ENCODE measurements around the gene NSD2.
"Not testable (repeated sequence)": the region's sequence is repeated elsewhere in the genome, so short reads cannot be mapped to it uniquely, and the experiment has no call there.

Gene NSD2

GRCh38 chr4:1842339-1842895 lies 28.8 kb upstream of the NSD2 start:
- no peak for DNase-seq

DNA sequence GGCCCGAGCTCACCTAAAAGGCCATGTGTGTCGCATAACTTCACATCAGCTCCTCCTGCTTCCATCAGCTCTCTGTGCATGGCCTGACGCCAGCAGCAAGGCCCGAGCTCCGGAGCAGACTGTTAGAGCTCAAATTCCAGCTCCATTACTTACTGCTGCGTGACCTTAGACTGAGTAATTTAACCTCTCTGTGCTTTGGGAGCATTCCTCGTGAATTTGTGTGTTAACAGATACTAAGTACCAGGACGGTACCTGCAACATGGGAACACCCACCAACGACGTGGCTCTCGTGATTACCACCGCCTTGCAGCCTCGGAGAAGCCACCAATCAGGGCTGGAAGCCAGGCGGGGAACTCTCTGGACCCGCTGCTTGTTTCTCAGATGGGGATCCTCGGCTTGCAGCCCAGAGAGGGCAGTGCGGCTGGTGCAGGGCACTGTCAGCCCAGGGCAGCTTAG lies 28.2 kb upstream of the NSD2 start:
- peak; percentile 83 for DNase-seq

- peak; percentile 27 for DNase-seq
Observed at GRCh38 chr4:1843852-1844251, 27.3 kb upstream of the NSD2 start.

GRCh38 chr4:1844618-1845017 lies 26.6 kb upstream of the NSD2 start:
- not testable (repeated sequence) for DNase-seq

DNA sequence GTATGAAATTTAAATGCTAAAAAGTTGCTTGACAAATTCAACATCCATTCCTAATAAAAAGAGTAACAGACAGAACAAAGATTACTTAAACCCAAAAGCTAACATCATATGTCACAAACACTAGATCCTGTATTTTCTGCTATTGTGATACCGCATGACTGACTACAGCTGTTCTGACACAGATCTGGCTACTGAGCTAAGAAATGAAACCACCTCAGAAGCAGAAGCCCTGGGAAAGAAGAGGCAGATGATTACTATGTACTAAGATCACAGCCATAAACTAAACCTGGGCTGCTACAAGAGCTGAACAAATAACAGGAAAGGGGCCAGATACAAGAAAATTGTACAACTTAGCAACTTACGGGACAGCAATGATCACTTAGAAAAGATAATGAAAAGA lies 24.6 kb upstream of the NSD2 start:
- no peak for DNase-seq

DNA sequence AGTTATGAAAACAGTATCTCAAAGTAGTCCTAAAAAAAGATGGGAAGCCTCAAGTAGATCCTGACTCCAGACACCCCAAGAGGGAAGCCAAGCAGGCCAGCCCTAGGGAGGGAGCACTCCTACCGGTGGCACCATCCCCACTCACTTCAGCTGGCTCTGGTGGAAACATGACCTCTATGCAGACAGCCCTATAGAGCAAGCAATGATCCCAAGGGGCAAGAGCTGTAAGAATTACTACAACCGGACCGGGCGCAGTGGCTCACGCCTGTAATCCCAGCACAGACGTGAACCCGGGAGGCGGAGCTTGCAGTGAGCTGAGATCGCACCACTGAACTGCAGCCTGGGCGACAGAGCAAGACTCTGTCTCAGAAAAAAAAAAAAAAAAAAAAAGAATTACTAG lies 20.9 kb upstream of the NSD2 start:
- DNase-seq, result no peak

GRCh38 chr4:1851160-1851559 lies 20.0 kb upstream of the NSD2 start:
- DNase-seq, result no peak

- no peak for DNase-seq
Observed at GRCh38 chr4:1851575-1852410, 19.4 kb upstream of the NSD2 start.

DNA sequence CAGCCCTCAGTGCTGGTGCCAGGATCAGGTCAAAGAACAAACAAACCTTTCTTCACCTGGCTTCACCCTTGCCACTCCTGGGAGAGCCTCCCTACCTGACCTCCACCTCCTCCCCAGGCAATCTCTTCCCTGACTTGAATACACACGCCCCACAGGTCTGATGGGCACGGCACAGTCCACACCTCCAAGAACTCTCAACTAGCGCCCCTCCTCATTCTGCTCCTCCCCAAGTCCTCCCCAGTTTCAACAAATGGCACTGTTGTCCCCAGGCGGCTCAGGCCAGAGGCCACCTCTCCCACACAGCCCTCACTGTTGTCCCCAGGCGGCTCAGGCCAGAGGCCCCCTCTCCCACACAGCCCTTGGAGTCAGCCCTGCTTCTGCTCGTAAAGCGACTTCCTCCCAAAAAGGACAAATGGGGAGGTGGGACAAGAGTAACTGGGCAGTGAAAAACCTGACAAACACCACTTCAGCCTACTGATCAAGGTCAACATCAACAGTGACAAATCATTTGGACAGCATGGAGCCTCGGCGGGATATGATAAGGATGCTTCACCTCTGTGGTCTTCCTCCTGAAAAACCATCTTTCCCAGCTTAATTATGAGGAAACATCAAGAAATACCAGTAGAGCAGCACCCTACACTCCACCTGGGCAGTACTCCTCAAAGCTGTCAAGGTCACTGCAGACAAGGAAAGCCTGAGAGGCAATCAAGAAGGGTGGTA lies 18.1 kb upstream of the NSD2 start:
- DNase-seq, result no peak

DNA sequence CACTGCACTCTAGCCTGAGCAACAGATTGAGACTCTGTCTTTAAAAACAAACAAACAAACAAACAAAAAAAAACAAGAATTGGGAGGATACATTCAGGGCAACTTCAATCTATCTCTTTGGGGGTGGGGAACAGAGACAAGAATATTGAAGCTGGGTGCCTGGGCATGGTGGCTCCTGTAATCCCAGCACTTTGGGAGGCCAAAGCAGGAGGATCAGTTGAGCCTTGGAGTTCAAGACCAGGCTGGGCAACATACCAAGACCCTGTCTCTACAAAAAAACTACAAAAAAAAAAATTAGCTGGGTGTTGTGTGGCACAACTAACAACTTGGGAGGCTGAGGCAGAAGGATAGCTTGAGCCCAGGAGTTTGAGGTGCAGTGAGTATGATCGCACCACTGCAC lies 16.4 kb upstream of the NSD2 start:
- no peak for DNase-seq

DNA sequence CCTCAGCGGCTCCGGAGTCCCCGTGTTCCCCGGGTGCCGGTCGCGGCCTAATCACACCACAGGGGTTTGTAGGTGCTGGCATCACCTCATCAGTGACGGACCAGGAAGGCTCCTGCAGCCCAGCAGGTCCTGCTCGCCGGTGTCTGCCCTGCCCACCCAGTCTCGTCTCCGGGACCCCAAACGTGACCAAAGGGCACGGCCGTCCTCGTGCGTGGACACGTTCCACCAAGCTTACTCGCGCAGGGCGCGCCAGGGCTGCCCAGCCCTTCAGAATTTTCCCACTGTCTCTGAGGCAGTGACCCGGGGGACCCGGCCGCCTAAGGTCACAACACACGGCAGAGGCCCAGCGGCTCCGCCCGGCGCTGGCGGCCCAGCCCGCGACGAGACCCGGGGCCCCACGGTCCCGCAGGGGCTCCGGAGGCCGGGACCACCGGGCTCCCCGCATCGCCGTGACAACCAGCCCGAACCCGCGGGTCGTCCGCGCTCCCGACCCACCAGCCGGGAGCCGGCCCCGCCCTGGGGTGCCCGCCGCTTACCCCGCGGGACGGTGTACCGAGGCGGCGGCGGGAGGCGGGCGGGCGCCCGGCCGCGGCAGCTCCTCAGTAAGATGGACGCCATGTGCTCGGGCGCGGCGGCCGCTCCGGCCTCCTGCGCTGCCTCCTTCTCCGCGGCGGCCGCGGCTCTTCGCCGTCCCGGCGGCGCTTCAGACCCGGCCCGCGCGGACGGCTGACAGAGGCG lies 15.7 kb upstream of the NSD2 start:
- DNase-seq, result no peak

- peak; percentile 96 for DNase-seq
Observed at GRCh38 chr4:1856071-1856942, 14.9 kb upstream of the NSD2 start, which contains the start of gene LETM1. Gene LETM1 (minus strand): TSS chr4:1856156. CDS start chr4:1855950, 206 bp downstream.

DNA sequence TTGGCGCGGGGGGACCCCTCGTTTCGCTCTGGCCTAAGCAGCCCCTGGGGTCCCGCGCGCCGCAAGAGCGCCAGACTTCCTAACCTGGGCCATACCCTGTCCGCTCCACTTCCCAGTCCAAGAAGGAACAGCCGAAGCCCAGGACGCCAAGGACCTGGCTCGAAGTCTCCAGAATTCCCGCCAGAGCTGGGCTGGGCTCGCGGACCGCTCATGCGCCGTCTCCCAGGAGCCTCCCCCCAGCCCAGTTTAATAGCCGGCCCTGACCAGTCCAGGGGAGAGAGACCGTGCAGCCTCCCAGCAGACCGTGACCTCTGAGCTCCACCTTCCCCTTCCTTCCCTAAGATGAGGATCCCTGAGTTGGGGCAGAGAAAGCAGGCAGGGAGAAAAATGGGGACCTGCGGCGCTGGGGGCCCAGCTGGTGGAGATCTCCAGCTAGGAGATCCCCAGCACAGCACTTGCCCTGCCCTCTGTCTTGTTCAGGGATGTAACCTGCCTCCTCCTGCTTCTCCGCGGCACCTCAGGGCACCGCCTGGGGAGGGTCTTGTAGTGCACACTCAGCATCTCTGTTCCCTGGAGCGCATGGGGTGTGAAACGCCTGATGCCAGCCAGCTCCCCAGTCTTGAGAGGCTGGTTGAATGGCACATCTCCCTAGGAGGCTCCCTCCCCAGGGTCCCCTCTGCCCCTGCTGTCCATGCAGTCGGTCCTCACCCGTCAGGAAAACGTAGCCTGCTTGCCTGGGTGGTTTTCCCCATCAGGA lies 14.1 kb upstream of the NSD2 start:
- DNase-seq, result no peak

DNA sequence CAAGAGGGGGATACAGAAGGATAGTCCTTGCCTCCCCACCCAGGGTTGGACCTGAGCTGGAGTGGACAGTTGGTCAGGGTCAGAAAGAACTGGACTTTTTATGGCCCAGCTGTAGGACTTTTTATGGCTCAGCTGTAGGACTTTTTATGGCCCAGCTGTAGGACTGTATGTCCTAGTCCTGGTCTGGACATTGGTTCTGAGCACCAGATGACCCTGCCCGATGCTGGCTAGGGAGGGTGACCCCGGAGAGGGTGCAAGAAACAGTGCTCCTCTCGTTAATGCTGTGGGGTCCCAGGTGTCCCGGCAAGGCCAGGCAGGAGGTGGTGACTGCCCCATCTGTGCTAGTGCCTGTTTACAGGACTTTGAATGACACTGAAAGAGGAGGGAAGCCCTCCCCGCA lies 13.3 kb upstream of the NSD2 start:
- no peak for DNase-seq

GRCh38 chr4:1859389-1859753 lies 11.8 kb upstream of the NSD2 start:
- no peak for DNase-seq

- no peak for DNase-seq
Observed at GRCh38 chr4:1862055-1862911, 8.9 kb upstream of the NSD2 start.

GRCh38 chr4:1862961-1863296 lies 8.3 kb upstream of the NSD2 start:
- no peak for DNase-seq

DNA sequence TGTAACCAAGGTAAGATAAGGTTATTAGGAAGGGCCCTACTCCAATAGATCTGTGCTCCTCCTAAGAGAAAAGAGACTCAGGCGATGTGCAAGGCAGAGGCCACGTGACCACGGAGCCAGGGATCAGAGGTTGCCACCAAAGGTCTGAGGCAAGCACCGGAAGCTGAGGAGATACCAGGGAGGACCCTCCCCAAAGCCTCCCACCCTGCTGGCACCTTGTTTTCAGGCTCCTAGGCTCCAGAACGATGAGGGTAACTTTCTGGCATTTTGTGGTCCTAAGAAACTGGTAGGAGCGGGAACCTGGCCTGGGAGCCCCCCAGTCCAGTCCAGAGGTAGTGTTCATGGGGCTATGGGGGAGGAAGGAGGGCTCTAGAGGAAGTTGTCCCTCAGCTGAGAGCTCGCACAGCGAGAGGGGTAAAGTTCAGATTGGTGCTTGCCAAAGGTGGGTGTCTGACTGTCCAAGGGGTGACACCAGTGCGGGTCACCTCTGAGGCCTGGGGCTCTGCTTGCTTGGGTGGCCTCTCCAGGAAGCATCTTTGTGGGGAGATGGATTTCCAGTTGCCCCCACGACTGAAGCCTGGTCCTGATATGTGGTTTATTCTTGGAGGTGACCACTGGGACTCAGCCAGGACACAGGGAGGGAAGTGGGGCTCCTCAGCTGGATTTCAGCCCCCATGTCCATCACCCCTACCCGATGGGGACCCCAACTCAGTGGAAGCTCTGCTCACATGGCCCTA lies 7.7 kb upstream of the NSD2 start:
- no peak for DNase-seq

Data from fibroblast of skin of abdomen (primary cell).